HG02678 (cell line): ENCODE results near the gene SPATA19.
A peak's percentile ranks its signal among the peaks of the same experiment; 100 is the strongest.

Experiments used
- ATAC-seq: cut with Tn5 transposase; IDR thresholded peaks from one replicate; pipeline ENCODE4 v1.9.1; 2021; ENCODE audit warnings: mild to moderate bottlenecking, moderate library complexity; ENCODE audit not compliant: unreplicated experiment

SPATA19 gene

DNA sequence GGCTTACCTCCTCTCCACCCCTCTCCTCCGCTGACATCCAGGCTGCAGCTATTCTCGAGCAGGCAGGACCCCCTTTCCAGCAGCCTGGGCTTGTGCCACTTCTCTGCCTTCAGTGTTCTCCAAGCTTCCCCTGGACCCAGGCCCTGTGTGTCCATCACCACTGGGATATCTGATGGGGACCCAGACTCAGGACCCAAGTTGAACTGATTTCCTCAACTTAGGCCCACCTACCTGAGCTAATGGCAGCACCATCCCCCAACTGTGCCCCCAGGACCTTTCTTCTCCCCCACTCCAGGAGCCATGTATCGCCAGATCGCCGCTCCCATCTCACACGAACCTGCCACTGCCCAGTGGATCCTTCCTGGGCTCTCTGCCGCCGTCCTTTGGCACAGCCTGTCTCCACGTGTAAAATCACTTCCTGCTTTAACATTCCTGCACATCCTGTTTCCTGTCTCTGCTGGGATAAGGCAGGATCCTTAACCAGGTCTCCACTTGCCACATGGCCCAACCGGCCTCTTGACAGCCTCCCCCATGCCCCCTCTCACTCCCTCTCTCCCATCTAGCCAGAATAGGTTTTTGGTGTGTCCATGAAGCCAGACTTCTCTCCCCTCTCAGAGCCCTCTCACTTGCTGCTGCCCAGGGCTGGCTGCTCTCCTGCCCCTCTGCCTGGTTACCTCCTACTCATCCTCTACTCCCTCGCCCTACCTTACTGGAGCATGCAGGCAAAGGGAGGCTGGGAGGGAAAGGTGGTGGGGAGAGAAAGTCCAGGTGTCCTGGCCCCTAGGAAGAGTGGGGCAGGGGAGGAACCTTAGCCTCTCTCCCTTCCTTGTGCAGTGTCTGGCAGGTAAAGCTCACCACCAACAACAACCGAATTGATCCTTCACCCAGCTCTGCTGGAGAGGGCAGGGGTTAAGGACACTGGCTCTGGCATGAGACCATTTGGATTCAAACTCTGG, 9.4 kb downstream of the SPATA19 start:
- ATAC-seq: peak; percentile 11

DNA sequence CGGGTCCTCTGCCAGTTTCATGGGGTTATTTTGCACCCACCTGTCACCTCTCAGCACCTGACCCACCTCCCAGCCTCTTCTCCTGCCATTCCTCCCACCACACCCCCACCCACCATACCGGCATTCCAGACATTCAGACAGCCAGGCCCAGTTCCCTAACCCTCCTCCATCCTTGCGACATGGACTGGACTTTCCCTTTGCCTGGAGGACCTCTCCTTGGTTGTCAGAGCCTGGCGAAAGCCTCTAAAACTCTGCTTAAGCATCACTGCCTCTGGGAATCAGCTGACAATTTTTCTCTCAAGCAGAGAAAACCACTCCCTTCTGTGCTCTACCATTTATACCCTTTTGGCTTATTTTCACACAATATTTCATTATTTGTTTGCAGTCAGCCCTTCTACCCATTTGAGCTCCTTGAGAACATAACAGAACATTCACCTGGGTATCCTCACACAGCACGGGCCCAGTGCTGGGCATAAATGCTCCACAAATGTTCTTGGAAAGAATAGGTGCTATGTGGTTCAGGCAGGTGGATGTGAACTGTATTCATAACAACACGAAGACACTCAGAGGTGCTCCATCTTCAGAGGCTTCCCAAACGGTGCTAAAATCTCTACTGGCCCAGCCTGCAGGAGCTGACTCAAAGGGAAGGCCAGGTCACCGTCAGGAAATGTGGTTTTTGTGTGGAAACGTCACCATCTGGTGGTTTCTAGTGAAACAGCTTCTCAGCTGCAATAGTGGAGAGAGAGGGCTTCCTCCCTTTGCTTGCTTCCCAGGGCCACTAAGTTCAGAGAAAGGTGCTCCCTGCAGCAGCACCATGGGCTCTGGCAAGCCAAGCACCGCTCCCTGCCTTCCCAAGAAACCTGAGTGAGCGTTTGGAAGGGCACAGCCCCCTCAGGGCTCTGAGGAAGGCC, 10.4 kb downstream of the SPATA19 start:
- ATAC-seq: peak; percentile 86

DNA sequence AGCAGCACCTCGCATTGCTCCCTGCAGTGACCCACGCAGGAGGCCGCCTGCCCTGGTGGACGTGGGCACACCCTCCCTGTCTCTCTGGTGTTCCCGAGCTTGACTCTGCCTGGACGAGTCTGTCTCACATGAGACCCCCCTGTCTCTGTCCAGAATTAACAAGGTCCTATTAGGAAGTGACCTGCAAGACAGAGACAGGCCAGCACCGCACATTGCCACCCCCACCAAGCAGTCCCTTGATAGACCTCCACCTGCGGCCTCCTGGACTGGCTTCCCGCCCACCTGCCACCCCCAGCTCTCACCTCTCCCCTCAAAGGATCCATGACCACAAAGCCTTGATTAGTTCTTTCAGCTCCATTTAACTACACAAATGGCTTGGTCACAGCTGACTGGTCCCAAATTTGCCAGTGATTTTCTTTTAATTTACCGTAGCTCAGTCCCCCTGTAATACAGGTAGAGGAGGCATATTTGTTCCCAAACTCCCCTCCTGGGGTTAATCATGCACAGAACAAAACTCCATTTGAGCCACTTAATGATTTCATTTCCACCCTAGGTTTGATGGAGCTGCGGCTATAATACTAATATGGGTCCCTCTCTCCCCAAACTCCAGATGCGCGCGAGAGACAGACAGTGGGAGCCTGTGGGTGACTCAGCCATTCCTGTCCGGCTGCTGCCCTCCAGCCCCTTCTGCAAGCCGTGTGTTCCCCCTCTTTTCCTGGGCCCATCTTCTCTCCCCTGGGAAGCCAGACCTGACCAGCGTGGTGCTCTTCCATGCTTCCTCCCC, 11.2 kb downstream of the SPATA19 start:
- ATAC-seq: no peak

DNA sequence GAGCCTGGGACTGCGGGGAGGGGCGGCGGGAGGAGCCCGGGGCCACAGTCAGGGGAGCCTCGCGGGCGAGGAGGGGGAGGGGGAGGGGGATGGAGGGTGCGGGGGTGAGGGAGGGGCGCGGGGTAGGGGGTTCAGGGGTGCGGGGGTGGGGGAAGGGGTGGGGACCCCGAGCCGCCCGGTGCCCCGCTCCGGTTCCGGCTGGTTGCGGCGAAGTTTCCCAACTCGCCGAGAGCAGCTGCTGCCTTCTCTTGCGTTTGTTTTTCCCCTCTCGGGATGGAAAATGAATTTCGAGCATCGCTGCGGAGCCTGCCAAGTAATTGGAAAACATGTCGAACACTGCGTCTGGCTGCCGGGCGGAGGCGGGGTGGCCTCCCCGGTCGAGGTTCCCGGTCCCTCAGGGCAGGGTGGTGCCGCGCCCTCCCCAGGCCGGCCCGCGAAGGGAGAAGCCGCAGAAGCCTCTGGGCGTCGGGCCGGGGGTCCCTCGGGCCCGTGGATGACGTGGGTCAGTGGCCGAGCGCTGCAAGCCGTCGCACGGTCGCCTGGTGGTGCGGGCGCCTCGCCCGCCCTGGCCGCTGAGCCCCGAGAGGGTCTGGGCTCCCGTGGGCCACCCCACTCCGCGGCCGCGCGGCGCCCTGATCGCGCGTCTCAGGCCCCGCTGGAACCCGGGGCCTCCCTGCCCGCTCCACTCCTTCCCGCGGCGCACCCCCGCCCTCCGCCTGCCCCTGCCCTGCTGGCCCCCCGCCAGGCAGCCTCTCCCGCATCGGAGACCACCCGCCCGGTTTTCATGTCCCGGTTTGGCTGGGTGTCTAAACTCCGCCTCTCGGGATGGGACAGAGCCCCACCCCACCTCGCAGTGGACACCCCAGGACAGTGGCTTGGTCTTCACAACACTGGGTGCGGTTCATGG, 12.1 kb downstream of the SPATA19 start:
- ATAC-seq: no peak

DNA sequence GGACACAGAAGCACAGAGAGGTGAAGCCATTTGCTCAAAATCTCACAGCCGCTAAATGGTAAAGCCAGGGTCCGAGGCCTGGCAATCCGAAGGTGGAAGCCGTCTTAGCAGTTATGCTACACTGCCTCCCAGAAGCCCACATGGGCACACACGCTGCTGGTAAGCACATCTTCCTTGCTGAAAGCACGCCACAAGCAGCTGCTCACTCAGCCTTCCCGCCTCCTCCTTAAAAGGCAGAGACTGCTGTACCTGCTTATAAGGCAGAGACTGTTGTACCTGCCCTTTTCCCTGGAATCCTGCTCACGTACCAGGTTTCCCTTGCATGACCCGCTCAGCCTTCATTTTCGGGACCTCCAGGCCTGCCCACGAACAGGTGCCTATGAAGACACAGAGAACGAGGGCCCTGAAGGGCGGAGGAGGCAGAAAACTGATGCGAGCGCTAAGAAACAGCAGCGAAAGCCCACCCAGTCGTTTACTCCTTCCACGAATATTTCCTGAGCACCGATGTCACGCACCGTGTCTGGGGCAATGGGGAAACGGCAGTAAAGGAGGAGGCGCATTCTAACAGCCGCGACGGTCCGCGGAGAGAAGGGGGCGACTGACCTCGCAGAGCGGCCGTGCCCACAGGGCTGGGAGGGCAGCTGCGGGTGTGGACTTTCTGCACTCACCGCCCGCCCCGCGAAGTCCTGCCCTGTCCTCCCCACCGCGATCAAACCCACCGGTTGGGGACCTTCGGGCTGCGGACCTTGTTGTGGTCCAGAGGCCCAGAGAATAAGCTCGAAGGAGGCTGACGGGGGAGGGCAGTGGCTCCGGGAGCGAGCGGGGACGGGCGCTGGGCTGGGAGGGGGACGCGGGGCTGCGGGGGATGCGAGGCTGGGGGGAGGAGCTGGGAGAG, 13.0 kb downstream of the SPATA19 start:
- ATAC-seq: no peak

DNA sequence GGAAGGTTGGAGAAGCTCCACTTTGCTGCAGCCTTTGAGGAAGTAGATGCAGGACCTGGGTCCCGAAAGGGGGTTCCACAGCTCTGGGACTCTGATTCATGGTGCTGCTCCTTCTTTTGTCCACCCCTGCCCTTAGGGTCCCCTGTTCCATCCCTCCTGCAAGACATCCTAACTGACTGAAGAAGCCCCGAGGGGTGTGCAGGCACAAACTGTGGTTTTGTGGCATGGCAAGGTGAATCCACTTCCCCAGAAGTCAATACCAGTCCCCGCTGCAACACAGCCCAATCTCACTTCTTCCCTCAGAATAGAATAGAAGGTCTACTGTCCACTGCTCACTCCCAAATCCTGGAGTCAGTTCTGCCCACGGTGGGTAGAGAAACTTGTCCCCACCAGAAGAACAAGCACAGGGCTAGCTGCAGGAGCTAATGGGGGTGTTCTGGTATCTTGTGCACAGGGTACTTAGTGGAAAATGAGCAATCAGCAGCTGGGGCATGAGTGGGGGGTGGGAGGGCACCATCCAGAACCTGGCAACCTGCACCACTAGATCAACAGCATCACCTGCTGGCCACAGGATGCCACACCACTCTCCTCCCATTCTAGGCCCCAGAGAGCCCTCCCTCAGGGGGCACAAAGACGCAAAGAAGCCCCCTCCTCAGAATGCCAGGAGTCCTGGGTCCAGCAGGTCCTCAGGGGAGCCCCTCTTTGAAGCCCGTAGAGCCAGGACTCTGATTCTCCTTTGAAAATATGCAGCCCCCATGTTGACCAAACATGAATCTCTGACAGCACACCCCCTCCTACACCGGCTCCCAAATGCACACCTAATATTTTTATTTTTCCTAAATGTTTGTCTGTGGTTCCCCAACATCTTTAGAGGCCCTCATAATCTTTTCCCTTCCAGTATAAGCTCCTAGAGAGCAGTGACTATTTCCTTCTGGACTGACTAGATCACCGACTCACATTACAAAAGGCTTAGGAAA, 14.1 kb downstream of the SPATA19 start:
- no peak for ATAC-seq

DNA sequence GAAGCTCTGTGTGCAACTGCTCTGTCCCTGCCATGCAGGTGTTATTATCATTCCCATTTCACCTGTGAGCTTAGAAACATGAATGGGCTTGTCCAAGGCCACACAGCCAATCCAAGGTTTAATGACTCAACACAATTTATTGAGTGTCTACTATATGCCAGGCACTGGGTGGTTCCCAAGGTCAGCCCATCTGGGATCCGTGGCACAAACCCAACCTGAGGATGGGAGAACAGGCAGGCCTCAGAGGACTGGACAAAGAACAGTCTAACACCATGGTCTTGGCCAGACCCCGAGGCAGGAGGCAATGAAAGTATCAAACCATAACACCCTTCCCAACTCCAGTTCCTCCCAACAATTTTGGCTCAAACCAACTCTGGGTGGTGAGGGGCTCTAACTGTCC, 15.7 kb downstream of the SPATA19 start:
- no peak for ATAC-seq

DNA sequence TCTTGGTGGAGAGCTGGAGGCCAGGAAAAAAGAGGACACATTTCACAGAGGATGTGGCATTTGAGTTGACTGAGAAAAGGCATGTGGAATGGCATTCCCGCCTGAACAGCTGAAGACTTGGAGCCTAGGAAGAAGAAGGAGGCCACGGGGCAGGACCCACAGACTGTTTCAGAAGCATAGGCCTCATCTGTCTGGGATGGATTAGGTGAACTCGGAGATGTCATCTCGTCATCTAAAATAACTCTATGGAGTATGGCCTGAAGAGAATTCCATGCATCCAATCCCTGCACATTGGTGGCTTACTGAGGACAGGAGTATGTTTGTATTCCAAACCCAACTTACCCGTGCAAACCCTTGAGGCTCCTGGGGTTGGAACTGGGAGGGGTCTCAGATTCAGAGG, 16.4 kb downstream of the SPATA19 start:
- no peak for ATAC-seq

DNA sequence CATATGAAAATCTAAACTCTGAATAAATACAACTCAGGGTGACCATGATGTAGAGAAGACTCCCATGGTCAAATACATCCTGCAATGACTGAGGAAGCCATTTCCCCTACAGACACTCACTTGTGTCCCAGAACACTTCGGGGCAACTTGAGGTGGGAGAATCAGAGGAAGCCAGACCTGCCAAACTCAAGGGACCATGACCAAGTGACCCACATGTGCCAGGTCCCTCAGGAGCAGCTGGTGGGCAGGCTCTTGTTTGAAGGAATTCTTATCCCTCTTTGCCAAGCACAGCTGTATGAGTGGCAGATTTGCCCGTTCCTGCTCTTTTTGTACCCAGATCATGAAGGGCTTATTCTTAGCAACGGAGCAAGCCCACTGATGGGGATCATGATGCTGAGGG, 17.8 kb downstream of the SPATA19 start:
- ATAC-seq: no peak

DNA sequence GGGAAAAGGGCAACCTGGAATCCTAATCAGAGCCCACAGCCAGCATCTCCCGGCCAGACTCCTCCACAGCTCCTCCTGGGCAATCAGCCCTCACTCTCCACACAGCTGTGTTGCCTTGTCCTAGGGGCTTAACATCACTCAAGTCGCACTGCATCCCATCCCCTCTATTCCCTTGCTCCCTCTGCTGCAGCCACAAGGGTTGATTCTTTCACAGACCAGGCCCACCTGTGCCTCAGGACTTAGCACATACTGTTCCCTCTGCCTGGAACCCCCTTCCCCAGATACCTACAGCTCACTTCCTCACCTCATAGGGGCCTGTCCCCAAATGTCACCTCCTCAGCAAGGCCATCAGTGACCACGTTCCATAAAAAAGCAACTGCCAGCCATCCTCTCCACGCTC, 18.4 kb downstream of the SPATA19 start:
- no peak for ATAC-seq

DNA sequence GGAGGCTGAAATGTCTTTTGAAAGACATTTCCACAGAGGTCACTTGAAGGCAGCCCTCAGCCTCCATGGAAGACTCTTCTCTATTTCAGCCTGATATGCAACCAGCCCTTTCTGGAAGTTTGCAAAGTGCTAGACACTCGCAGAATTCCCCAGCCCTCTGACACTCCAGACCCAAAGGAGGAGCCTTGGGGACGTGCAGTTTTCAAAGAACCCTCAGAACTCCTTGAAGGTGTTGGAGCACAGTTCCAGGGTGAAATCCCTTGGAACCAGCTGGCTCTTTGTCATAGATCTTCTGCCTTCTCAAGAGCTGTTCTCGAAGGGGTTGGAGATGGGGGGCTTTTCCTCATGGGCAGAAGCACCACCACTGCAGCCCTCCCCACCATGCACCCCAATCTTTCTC, 19.6 kb downstream of the SPATA19 start:
- ATAC-seq: no peak

DNA sequence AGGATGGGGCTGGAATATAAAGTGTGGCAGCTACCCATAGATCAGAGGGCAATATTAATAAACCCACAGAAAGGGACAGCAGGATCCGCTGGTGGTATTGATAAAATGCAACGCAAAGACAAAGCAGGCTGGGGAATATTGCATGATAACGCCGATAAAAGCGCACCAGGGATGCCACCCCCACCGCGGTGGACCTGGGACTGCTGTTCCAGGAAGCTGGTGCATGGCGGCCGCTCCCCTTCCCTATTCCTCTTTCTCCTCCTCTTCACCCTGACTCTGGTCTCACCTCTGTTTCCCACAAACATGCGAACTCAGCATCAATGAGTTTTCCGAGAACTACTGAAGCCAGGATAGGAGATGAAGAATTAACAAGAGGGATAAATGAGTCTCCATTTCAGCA, 20.2 kb downstream of the SPATA19 start:
- no peak for ATAC-seq

DNA sequence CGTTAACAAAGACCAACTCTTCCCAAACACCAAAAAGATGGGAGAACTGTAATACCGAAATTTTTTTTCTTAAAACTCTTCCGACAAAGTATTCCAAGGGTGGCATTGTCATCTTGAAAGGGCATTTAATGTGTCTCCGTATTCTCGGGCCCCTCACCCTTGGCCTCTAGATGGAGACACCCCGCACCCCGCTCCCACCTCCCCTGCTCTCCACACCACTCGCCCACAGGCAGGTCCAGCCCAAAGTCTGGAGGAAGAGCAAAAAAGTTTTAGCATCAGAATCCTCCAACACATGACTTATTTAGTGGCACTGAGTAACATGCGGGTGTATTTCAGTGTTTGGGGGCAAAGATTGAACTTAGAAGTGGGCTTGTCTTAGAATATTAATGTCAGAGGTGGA, 20.7 kb downstream of the SPATA19 start:
- no peak for ATAC-seq

DNA sequence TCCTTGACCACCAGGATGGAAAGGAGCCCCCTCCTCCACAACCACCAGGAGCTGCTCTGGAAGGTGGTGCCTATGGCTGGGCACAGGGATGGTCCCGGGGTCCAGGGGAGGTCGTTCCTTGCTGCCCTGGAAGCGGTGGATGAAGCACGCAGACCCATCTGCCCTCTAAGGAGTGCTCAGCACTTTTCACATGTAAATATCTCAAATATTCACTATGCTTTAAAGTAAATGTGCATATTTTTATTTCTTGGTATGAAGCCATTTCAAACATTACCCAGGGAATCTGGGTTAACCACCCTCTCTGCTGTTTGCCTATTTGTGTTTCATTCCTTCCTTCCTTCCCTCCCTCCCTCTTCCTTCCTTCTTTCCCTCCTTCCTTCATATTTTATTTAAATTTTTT, 21.7 kb downstream of the SPATA19 start:
- ATAC-seq: no peak

DNA sequence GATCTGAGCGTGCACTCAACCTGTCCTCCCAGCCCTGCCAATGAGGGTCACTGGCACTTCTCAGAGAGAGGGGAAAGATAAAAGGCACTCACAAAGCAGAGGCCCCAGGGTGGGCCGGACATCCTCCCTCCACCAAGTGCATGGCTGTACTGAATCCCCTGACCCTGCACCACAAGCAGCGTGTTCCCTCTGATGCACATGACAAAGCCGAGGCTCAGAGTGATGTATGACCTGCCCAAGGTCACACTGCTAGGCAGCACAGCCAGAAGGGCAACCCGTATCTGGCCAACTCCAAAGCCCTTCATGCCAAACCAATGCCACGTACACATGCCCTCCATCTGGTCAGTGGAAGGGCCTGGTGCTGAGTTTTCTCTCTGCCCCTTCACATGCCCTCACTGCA, 22.1 kb downstream of the SPATA19 start:
- no peak for ATAC-seq

DNA sequence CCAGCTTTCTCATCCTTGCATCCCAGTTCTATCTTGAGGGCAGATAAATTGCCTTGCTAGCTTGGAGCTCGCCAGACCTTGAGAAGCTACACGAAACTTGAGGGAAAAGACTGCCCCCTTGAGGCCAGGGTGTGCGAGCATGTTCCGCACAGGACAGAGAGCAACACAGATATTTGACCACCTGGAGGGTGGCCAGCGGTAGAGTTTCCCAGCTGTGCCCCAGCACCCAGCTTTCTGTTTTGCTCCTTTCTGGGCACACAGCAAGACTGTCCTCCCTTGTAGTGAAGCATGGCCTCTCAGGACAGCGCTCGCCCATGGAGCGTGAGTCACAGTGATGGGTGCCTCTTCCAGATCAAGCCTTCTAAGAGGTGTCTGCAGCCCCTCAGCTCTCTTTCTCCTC, 23.5 kb downstream of the SPATA19 start:
- peak; percentile 76 for ATAC-seq

DNA sequence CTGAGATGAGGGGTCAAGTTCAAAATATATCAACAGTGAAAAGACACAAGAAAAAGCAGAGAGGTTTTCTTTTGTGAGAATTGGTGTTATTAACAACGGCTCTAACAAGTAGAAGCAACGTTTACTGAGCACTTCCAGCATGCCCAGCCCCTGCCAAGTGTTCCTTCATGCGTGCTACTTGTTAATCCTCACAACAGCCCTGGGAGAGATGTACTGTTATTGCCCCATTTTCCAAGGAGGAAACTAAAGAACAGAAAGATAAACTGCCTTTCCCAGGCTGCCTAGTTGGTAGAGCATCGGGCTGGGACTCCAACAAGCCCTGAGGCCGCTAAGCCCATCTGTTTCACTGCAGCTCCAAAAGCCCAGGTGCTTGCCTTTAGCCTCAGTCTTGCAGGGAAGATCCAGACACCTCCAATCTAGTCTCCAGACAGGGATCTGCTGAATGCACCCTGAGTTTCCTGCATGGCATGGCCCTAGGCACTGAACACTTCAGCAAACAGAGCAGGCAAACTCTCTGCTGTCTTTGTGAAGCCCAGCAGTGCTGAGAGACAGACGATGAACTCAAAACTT, 25.5 kb downstream of the SPATA19 start:
- no peak for ATAC-seq
